ENCODE measurements around the gene NFASC.

The NFASC gene

GRCh38 chr1:205016584-205016983 lies 145.9 kb downstream of the NFASC start:
- Histone ChIP-seq H3K4me3 (no peak overlapping the region), H3K9me3 (no peaks in the 10 kb centered on the region), H3K27me3 (no peaks in the 10 kb centered on the region), H3K4me1 (peaks cover 0 to 8% (median 0%) of the 10 kb centered on the region in 4 donors), H3K36me3 (peaks cover 0 to 19% (median 0%) of the 10 kb centered on the region in 3 donors), H3K27ac (no peak overlapping the region)
- no peak for DNase-seq
- intact Hi-C loops (cut with DNase I; ENCODE audit: low total_unique reads), result no loop called here
- TF ChIP-seq CTCF (IDR thresholded peaks at IDR 0.05), result no peak

- H3K27me3 ChIP-seq, result no peaks in the 10 kb centered on the region
- no peak for DNase-seq
- H3K36me3 ChIP-seq, result peaks cover 0 to 19% (median 0%) of the 10 kb centered on the region in 3 donors
- intact Hi-C loops (cut with DNase I; ENCODE audit: low total_unique reads), result no loop called here
- no peaks in the 10 kb centered on the region for H3K9me3 ChIP-seq
- H3K27ac ChIP-seq, result no peak overlapping the region
- no peak for TF ChIP-seq CTCF (IDR thresholded peaks at IDR 0.05)
- no peak overlapping the region for H3K4me3 ChIP-seq
- peaks cover 0 to 8% (median 0%) of the 10 kb centered on the region in 4 donors for H3K4me1 ChIP-seq
Measured at GRCh38 chr1:205017001-205017400, 146.3 kb downstream of the NFASC start.

GRCh38 chr1:205017766-205018165 lies 147.1 kb downstream of the NFASC start:
- Histone ChIP-seq H3K27ac (no peak overlapping the region), H3K27me3 (no peaks in the 10 kb centered on the region), H3K9me3 (no peaks in the 10 kb centered on the region), H3K4me1 (peaks cover 0 to 8% (median 0%) of the 10 kb centered on the region in 4 donors), H3K4me3 (no peak overlapping the region), H3K36me3 (peaks cover 0 to 19% (median 0%) of the 10 kb centered on the region in 3 donors)
- DNase-seq, result no peak
- TF ChIP-seq CTCF (IDR thresholded peaks at IDR 0.05), result no peak
- intact Hi-C loops (cut with DNase I; ENCODE audit: low total_unique reads), result no loop called here

- Histone ChIP-seq H3K4me1 (peaks cover 0 to 8% (median 0%) of the 10 kb centered on the region in 4 donors), H3K4me3 (no peak overlapping the region), H3K9me3 (no peaks in the 10 kb centered on the region), H3K36me3 (peaks cover 0 to 19% (median 0%) of the 10 kb centered on the region in 3 donors), H3K27me3 (no peaks in the 10 kb centered on the region), H3K27ac (no peak overlapping the region)
- TF ChIP-seq CTCF (IDR thresholded peaks at IDR 0.05), result no peak
- intact Hi-C loops (cut with DNase I; ENCODE audit: low total_unique reads), result no loop called here
- DNase-seq, result no peak
Measured at GRCh38 chr1:205018381-205018780, 147.7 kb downstream of the NFASC start.

GRCh38 chr1:205020466-205020865 lies 149.8 kb downstream of the NFASC start:
- no peak overlapping the region for H3K27ac ChIP-seq
- DNase-seq, result no peak
- no peaks in the 10 kb centered on the region for H3K9me3 ChIP-seq
- no peaks in the 10 kb centered on the region for H3K27me3 ChIP-seq
- H3K36me3 ChIP-seq, result peaks cover 0 to 19% (median 0%) of the 10 kb centered on the region in 3 donors
- H3K4me3 ChIP-seq, result no peak overlapping the region
- intact Hi-C loops (cut with DNase I; ENCODE audit: low total_unique reads), result no loop called here
- no peak for TF ChIP-seq CTCF (IDR thresholded peaks at IDR 0.05)
- no peaks in the 10 kb centered on the region for H3K4me1 ChIP-seq

GRCh38 chr1:205024679-205025078 lies 154.0 kb downstream of the NFASC start:
- no peak overlapping the region for H3K27ac ChIP-seq
- H3K4me1 ChIP-seq, result no peaks in the 10 kb centered on the region
- H3K36me3 ChIP-seq, result no peaks in the 10 kb centered on the region
- no peaks in the 10 kb centered on the region for H3K9me3 ChIP-seq
- TF ChIP-seq CTCF (IDR thresholded peaks at IDR 0.05), result no peak
- no peak overlapping the region for H3K4me3 ChIP-seq
- DNase-seq, result no peak
- intact Hi-C loops (cut with DNase I; ENCODE audit: low total_unique reads), result no loop called here
- peaks cover 0 to 6% of the 10 kb centered on the region in 2 donors for H3K27me3 ChIP-seq
